Hematopoietic multipotent progenitor cell treated with erythropoietin and hydrocortisone succinate and interleukin-3 and kit ligand, for 15 days (in vitro differentiated cells): Measurements from ENCODE around the gene AMPD3.
A peak's percentile ranks its signal among the peaks of the same experiment; 100 is the strongest.

Experiments
- DNase-seq: peaks from one replicate; pipeline ENCODE4 v3.0.0-alpha.2; 2015; ENCODE audit warnings: low spot score

The AMPD3 gene

DNA sequence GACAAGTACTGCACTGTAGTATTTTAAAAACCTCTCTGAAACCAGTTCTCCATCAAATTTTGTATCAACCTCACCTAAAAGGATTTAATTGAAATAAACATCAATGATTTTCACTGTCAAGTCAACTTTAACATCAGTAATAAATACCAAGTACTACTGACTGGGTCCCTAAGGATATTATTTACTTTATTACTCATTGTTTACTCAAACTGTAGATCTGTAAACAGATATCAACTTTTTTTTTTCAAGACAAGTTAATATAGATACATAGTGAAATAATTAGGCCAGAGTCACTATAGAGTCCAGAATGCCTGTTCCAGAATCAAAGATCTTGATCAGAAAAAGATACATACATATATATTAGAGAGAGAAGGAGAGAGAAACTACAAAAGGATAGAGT, 84.3 kb downstream of the AMPD3 start:
- DNase-seq: no peak

DNA sequence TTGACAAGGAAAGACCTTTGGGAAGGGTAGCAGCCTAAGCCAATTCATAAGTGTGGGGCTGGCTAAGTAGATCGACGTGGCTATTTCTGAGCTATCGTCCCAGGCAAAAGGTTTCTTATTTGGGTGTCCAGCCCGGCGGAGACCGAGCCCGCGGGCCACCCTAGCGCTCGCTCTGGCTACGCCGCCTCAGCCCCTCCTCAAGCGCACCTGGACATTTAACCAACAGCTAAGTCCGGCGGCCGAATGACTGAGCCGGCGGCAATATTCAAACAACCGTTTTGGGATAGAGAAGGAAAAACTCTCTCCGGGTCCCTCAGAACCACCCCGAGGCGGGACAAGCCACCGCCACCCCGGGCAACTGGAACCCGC, 85.5 kb downstream of the AMPD3 start:
- DNase-seq: peak; percentile 20

DNA sequence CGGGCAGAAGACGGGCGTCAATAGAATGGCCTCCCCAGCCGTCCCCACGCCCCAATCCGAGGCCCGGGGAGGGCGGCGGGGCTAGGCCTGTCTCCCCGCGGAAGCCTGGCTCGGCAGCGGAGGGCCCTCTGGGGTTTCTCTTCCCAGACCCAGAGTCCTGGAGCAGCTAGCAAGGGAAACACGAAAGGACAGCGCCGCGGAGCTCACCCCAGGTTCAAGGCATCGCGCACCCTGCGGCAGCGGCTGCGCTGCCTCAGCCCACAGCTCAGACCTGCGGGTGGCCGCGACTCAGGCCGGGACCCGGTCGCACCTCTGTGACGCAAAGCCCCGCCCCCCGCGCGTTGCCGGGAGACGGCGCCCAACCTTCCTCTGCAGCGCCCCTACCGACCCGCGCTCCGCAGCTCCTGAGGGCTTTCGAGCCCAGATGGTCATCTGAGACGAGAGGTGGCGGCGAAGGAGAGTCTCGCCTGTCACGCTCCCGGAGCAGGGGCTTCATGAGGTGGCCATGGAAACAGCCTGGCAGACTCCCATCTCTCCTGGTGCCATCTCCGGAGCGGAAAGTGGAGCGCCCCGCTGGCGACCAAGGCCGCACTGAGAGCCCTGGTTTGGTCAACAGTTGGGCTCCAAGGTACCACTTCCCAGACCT, 86.0 kb downstream of the AMPD3 start, which contains the start of gene RNF141:
TSS of gene RNF141 (minus strand) at position 273 of the 646 bp plus-strand sequence. CDS start 7,029 bp downstream, outside the sequence.
- DNase-seq: peak; percentile 95

DNA sequence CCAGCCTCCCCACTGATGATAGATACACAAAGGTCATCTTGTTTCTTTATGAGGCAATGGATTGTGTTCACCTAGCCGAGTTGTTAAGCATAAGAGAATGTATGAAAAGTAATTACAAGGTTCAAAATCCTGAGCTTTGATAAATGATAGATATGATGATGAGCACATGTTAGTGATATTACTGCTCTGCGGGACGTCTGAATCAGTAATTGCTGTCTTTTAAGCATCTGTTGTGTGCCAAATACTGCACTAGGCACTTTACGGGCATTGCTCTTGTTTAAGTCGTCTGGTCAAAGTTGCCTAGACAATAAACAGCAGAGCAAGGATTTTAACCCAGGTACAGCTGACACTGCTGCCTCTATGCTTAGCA, 86.5 kb downstream of the AMPD3 start:
- DNase-seq: no peak

DNA sequence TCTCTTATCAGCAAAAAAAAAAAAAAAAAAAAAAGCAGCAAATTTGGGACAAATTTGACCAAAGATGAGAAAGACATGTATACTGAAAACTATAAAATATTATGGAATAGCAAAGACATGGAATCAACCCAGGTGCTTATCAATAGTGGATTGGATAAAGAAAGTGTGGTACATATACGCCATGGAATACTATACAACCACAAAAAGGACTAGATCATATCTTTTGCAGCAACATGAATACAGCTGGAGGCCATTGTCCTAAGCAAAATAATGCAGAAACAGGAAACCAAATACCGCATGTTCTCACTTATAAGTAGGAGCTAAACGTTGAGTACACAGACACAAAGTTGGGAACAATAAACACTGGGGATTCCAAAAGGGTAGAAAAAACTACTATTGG, 87.7 kb downstream of the AMPD3 start:
- no peak for DNase-seq

DNA sequence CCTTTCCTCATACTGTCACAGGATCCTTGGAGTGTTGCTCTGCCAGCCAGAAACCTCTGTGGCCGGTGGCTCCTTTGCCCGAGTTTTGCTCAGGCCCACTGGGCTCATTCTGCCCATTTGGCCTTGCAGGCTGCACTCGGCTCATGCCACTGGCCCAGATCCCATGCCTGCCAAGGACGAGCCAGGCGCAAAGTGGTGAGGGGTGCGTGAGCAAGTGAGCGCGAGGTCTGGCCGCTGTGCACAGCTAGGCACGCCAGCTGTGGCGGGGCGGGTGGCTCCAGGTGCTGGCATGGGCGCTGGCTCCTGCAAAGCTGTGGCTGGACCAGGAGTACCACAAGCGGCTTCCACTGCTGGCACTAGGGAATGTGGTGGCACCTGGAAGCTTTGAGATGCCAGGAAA, 88.7 kb downstream of the AMPD3 start:
- DNase-seq: no peak

DNA sequence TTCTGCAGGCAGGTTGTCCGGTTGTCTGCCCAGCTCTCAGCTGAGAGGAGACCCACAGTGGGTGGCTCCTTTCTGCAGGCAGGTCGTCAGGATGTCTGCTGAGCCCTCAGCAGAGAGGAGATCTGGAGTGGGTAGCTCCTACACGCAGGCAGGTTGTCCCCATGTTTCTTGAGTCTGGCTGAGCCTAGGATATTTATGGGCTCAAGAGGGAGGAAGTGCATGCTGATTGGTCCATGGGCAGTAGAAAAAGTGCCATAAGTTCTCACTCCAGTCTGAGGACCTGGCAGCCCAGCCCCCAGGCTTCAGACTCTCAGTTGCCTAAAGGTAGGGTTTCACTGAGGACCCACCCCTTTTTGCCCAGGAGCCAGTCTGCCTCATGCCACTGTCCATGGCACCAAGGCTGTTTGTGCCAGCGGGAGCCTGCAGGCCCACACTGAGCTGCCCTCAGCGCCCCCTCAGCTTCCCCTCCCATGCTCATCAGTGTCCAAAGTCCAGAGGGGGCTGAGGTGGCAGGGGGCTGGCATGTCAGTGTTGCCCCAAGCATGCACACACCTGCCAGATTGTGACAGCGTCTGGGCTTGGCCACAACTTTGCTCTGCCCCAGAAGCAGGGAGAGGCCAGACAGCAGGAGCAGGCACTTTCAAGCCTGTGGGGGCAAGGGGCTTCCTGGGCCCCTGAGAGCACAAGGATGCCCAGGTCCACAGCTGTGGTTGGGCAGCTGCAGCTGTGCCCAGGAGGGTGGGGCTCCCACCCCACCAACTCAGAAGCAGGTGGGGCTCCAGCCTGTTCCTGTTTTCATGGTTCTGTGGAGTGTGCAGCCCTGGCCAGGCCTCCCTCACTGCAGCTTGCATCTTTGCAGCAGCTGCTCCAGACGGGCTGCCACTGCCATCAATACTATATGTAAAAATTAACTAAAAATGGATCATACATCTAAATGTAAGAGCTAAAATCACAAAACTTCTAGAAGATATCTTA, 89.7 kb downstream of the AMPD3 start:
- no peak for DNase-seq

DNA sequence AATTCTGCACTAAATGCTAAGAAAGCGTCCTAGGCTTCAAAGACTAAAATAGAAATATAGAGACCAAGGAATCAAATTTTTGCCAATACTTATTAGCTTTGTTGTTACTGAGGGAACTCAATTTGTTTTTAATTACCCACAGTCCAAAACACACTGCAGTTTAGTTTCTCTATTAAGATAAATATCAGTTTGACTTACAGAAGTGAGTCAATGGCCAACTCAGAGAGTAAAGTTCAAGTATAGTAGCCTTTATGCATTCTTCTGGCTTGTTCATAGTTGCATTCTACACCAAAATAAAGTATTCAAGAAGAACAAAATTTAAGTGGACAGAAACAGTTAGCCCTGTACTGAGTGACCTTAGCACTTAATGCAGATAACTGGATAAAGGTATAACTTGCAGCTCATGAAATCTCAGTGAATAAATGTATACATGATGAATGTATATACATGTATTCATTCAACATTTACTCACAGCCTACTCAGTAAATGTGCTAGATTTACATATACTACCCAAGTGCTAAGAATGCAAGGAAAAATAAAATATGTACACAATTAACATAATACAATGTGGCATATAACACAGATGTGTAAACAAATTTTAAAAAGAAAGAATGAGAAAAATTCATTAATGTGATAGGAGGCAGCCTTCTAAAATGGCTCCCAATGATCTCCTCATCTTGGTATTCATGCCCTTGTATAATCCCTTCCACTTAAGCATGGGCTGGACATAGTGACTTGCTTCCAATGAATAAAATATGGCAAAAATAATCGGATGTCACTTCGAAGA, 95.6 kb downstream of the AMPD3 start:
- DNase-seq: no peak

DNA sequence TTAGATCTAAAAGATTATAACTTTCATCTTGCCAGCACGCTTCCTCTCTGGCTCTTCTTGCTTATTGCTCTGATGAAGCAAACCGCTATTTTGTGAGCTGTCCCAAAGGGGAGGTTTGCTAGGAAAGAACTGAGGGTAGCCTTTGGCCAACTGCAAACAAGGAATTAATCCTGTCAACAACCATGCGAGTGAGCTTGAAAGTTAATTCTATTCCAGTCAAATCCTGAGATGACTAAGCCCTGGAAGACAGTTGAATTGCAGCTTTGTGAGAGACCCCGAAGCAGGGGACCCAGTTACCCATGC, 96.2 kb downstream of the AMPD3 start:
- no peak for DNase-seq

DNA sequence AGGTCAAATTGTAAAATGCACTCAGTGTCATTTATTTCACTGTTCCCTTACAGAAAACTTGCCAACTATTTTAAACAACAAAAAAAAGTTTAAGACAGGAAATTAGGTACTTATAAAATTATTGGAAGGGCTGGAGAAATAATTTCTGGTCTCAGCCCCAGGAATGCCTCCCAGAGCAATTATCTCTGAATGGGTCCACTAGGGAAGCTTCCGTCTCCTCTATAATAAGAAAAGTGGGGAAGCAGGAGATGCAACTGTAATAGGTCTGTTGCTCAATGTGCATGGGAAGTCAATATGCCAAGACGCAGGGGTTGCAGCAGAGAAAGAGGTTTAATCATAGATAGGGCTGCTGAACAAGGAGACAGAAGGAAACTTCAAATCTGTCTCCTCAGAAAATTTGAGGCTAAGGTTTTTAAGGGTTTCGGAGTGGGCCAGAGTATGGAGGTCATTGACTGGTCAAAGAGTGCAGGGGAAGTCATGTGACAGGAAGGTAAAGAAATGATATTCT, 96.8 kb downstream of the AMPD3 start:
- DNase-seq: no peak

DNA sequence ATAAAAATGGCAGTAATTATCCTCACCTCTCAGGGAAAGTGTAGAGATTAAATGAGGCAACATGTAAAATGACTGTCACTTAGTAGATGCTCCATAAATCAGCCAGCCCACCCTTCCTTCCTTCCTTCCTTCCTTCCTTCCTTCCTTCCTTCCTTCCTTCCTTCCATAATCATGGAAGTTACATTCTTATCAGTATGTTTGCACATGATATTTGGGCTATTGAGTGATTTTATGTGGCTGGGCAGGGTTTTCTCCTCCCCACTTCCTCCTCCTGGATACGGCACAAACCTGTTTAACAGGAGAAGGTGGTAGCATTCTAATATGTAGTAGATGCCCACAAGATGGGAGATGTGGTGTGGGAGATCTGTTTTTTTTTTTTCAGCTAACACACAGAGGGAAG, 101.5 kb downstream of the AMPD3 start:
- DNase-seq: no peak
